ENCODE results near the gene RWDD4. TPM values are rescaled to one million over a fixed set of nuclear protein-coding genes. Genes with fewer than 3 reads are reported as not detected.
"Not testable (repeated sequence)": the region's sequence is repeated elsewhere in the genome, so short reads cannot be mapped to it uniquely, and the experiment has no call there.

RWDD4 gene
- total RNA-seq, 1 experiment from 2014 or later, result 40.7 TPM

DNA sequence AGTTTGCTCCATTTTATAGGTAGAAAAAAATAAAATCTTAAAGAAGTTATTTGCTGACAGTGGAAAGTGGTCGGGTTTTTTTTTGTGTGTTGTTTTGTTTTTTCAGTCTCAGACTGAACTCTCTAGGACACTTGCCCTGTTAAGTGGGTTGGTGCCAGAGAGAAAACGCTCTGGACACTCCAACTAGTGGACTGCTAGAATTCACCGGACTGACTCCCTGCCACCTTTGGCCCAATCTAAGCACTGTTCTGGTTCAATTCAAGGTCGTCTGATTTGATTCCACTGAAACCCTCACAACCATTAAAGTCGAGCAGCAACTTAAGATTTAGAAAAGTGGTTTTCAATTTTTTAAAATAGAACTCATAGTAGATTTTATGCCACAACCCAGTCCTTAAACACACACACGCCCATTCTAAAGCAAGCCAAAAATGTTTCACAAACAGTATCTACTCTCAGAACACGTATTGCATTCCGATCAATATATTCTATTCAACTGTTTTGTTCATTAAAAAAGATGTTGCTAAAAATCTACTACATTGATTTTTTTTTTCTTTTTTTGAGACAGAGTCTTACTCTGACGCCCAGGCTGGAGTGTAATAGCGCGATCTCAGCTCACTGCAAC is 27.3 kb downstream of the RWDD4 start:
- Histone ChIP-seq H3K27me3 (replicated peaks) (no peaks in the 10 kb centered on the region), H3K4me3 (no peak overlapping the region), H3K36me3 (no peaks in the 10 kb centered on the region), H3K27ac (no peak overlapping the region), H3K9me3 (replicated peaks) (no peaks in the 10 kb centered on the region), H3K4me1 (replicated peaks) (peaks cover 6% of the 10 kb centered on the region)
- DNase-seq (ENCODE audit: low read depth in 1 of 2, low spot score in 2 of 2), result no peak

DNA sequence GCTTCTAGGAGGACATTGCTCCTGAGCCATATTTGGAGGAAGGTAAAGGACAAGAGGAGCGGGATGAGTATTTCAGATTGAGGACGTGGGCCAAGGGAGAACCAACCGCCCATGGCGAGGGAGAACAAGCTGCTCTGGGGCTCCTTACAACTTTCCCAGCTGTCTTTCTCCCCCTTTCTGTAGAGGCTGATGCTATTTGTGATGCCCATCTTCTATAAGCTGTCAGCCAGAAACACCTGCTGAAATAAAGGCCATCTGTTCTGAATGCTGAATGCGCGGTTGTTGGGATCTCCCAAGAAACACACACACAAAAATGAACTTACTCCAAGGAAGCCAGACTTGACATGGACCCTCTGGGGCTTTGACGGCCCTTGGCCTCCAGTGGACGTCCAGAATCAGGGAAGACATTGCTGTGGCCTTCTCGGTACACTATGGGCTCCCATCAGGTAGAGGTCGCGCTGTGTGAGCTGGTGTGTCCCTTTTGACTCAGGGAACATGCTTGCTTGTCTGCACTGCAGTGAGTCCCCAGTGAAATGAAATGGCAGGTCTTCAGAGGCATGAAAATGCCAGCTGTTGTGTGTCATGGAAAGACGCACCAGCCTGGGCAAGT is 30.9 kb downstream of the RWDD4 start:
- Histone ChIP-seq H3K27me3 (replicated peaks) (no peaks in the 10 kb centered on the region), H3K36me3 (no peaks in the 10 kb centered on the region), H3K9me3 (replicated peaks) (no peaks in the 10 kb centered on the region), H3K4me1 (replicated peaks) (no peaks in the 10 kb centered on the region), H3K4me3 (no peak overlapping the region), H3K27ac (no peak overlapping the region)
- DNase-seq (ENCODE audit: low read depth in 1 of 2, low spot score in 2 of 2), result no peak

DNA sequence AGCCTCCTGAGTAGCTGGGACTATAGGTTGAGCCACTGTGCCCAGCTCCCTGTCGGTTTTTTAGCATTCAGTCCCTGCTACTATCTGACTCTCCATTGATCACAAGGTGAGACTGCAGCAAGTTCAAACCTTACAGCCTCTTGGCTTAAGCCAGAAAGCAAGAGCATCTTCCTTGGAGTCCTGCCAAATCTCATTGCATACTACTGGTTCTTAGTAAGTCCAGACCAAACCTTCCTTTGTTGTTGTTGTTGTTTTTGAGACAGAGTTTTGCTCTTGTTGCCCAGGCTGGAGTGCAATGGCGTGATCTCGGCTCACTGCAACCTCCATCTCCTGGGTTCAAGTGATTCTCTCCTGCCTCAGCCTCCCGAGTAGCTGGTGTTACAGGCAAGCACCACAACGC is 31.7 kb downstream of the RWDD4 start:
- not testable (repeated sequence) for H3K4me3 ChIP-seq; H3K9me3 ChIP-seq (replicated peaks); H3K36me3 ChIP-seq; H3K4me1 ChIP-seq (replicated peaks); H3K27ac ChIP-seq; DNase-seq (ENCODE audit: low read depth in 1 of 2, low spot score in 2 of 2); H3K27me3 ChIP-seq (replicated peaks)

DNA sequence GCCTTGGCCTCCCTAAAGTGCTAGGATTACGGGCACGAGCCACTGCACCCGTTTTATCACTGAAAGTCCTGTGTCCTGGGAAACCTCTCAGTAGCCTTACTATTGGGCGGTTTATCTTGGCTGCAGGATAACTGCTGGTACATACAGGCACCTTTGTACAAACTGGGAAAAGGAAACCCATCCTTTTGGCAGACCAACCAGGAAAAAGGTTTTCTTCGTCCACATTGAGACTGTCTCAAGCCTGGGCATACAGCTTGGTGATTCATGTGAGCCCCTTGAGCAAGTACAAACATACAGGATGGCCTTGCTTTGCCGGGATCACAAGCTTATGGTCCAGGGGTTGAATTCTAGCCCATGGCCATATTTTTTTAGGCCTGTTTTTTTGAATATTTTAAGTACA is 32.8 kb downstream of the RWDD4 start:
- H3K4me1 ChIP-seq (replicated peaks), result no peaks in the 10 kb centered on the region
- H3K36me3 ChIP-seq, result no peaks in the 10 kb centered on the region
- H3K27me3 ChIP-seq (replicated peaks), result no peaks in the 10 kb centered on the region
- H3K27ac ChIP-seq, result no peak overlapping the region
- no peak overlapping the region for H3K4me3 ChIP-seq
- no peak for DNase-seq (ENCODE audit: low read depth in 1 of 2, low spot score in 2 of 2)
- no peaks in the 10 kb centered on the region for H3K9me3 ChIP-seq (replicated peaks)

DNA sequence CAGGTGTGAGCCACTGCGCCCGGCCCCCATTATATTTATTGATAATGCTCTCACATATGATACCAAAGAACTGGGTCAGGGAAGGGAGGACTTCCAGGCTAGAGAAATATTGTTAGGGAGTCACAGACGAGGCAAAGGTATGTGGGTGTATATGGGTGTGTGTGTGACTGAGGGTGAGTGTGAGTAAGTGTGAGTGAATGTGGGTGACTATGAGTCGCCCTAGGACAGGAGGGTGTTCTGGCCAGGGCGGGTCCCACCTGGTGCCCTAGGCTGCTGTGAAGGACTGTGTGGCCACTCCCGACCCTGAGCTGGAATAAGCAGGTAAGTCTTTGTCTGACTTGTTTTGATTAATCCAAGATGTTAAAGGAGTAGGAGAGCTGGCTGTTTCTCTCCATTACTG is 34.4 kb downstream of the RWDD4 start:
- Histone ChIP-seq H3K9me3 (replicated peaks) (no peaks in the 10 kb centered on the region), H3K27ac (no peak overlapping the region), H3K4me3 (no peak overlapping the region), H3K27me3 (replicated peaks) (no peaks in the 10 kb centered on the region), H3K36me3 (no peaks in the 10 kb centered on the region), H3K4me1 (replicated peaks) (no peaks in the 10 kb centered on the region)
- no peak for DNase-seq (ENCODE audit: low read depth in 1 of 2, low spot score in 2 of 2)

DNA sequence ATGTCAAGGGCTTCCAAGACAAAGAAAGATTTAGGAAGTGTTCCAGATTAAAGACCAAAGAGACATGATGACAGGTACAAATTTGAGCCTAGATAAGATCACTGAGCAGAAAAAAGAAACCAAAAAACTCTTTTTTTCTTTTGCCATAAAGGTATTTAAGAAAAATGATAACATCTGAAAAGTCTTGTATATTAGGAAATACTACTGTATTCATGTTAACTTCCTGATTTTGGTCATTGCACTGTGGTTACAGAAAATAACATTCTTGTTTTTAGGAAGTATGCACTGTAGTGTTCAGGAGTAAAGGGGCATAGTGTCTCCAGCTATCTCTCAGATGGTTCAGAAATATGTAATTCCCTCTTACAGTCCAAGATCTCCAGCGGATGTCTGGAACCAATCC is 37.1 kb downstream of the RWDD4 start:
- Histone ChIP-seq H3K9me3 (replicated peaks) (no peaks in the 10 kb centered on the region), H3K4me1 (replicated peaks) (no peaks in the 10 kb centered on the region), H3K27ac (no peak overlapping the region), H3K4me3 (no peak overlapping the region), H3K27me3 (replicated peaks) (no peaks in the 10 kb centered on the region), H3K36me3 (no peaks in the 10 kb centered on the region)
- no peak for DNase-seq (ENCODE audit: low read depth in 1 of 2, low spot score in 2 of 2)

DNA sequence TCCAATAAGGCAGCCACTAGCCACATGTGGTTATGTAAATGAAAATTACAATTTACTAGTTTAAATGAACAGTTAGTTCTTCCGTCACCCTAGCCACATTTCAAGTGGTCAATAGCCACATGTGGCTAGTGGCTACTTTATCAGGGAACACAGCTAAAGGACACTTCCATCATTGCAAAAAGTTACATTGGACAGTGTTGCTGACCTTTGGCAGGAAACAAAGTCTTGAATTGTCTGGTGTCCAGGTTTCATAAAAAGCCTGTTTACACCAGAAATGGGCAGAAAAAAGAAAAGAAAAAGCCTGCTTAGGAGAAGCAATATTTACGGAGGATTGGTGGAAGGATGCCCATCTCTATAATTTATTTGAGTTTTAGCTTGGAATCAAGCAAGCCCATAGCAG is 38.6 kb downstream of the RWDD4 start:
- no peak overlapping the region for H3K4me3 ChIP-seq
- no peaks in the 10 kb centered on the region for H3K27me3 ChIP-seq (replicated peaks)
- H3K4me1 ChIP-seq (replicated peaks), result no peaks in the 10 kb centered on the region
- H3K9me3 ChIP-seq (replicated peaks), result no peaks in the 10 kb centered on the region
- DNase-seq (ENCODE audit: low read depth in 1 of 2, low spot score in 2 of 2), result no peak
- H3K27ac ChIP-seq, result no peak overlapping the region
- H3K36me3 ChIP-seq, result no peaks in the 10 kb centered on the region

DNA sequence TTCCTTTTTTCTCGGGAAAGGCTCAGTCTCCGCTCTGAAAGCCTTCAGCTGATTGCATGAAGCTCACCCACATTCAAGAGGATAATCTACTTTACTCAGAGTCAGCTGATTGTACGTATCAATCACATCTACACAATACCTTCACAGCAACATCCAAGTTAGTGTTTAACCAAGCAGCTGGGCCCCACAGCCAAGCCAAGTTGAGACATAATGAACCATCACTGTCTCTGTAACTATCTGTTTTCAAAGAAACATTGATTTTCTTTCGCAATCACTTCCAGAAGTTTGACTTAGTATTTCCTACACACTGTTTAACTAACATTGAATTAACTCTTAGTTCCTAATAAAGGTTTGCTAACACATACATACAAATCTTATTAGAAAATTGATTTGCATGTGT is 40.3 kb downstream of the RWDD4 start:
- Histone ChIP-seq H3K27ac (no peak overlapping the region), H3K4me3 (no peak overlapping the region), H3K9me3 (replicated peaks) (no peaks in the 10 kb centered on the region), H3K4me1 (replicated peaks) (no peaks in the 10 kb centered on the region), H3K27me3 (replicated peaks) (no peaks in the 10 kb centered on the region; the same call in 1 of the 2 replicates), H3K36me3 (no peaks in the 10 kb centered on the region)
- DNase-seq (ENCODE audit: low read depth in 1 of 2, low spot score in 2 of 2), result no peak

DNA sequence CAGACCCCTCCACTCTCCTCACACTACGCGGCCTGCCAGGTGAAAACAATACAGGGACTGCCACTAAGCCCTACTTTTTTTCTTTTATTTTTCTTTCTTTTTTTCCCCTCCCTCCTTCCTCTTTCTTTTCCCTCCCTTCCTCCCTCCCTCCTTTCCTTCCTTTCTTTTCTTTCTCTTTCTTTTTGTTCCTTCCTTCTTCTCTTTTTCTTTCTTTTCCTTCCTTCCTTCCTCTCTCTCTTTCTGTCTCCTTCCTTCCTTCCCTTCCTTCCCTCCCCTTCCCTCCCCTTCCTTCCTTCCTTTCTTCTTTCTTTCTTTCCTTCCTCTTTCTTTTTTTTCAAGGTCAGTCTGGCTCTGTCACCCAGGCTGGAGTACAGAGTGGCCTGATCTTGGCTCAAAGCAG is 41.9 kb downstream of the RWDD4 start:
- H3K27ac ChIP-seq, result no peak overlapping the region
- H3K36me3 ChIP-seq, result no peaks in the 10 kb centered on the region
- H3K4me1 ChIP-seq (replicated peaks), result no peaks in the 10 kb centered on the region
- H3K27me3 ChIP-seq (replicated peaks), result no peaks in the 10 kb centered on the region; the same call in 1 of the 2 replicates
- no peak overlapping the region for H3K4me3 ChIP-seq
- no peak for DNase-seq (ENCODE audit: low read depth in 1 of 2, low spot score in 2 of 2)
- H3K9me3 ChIP-seq (replicated peaks), result no peaks in the 10 kb centered on the region

DNA sequence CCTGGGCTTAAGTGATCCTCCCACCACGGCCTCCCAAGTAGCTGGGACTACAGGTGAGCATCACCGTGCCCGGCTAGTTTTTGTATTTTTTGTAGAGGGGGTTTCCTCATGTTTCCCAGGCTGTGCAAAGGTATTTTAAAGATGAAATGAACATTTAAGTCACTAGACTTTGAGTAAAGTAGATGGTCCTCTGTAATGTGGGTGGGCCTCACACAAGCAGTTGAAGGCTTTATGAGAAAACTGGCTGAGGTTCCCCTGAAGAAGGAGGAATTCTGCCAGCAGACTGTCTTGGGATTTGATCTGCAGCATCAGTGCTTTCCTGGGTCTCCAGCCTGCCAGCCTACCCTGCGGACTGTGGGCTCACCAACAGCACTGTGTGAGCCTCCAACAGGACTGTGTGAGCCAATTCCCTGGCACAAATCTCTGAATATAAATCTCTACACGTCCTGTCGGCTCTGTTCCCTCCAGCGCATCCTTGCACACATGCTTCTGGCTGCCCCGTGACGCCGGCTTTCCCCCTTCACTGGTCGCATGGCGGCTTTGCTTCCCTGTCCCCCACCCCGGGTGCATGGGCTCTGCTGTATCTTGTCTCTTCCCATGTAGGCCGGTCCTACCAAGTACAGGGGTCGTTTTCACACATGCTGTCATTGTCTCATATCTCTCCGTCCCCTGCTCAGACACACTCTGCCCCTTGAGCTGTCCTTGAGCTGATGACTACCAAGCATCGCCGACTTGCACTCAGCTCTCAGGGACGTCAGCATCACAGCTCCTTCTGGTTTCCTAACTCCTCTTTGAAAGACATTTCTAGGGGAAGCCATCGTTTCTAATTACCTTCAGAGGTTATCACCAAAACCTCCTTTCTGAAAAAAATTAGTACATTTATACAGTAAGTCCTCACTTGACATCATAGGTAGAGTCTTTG is 46.4 kb downstream of the RWDD4 start:
- H3K4me1 ChIP-seq (replicated peaks), result no peaks in the 10 kb centered on the region
- no peaks in the 10 kb centered on the region for H3K36me3 ChIP-seq
- H3K4me3 ChIP-seq, result no peak overlapping the region
- H3K27me3 ChIP-seq (replicated peaks), result no peaks in the 10 kb centered on the region; the same call in 1 of the 2 replicates
- no peaks in the 10 kb centered on the region for H3K9me3 ChIP-seq (replicated peaks)
- no peak overlapping the region for H3K27ac ChIP-seq
- DNase-seq (ENCODE audit: low read depth in 1 of 2, low spot score in 2 of 2), result no peak

DNA sequence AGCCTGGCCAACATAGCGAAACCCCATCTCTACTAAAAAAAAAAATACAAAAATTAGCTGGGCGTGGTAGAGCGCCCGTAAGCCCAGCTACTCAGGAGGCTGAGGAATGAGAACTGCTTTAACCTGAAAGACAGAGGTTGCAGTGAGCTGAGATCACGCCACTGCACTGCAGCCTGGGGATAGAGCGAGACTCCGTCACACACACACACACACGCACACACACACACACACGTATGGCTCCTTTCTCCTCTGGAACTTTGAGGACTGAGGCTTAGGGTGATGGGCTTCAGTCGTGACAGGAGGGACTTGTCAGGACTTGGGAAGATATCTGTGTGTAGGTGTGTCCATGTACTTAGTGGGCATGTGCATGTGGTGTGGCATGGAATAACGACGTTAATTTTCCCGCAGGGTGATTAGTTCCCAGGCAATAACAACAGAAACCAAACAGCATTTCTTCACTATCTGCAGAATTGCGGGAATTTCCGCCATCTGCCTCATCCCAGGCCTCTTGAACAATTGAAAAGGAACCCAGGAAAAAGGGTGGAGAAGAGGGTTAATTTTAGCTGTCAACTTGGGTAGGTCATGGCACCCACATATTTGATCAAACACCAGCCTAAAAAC is 47.7 kb downstream of the RWDD4 start:
- no peaks in the 10 kb centered on the region for H3K9me3 ChIP-seq (replicated peaks)

DNA sequence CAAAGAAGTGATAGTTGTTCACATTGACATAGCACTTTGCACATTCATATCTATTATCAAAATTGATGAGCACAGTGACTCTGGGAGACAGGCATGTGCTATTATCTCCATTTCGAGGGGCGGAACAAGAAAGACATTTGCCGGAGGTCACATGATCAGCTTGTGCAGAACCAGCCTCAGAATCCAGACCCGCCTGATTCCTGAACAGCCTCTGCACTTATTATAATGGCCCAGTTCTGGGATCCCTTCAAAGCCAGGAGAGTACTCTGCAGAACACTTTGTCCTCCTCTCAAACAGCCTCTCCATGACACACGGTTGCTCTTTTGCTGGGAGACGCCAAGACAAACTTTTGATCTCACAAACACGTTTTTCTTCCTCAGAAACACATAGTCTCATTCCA is 48.4 kb downstream of the RWDD4 start:
- no peaks in the 10 kb centered on the region for H3K9me3 ChIP-seq (replicated peaks)
- H3K27me3 ChIP-seq (replicated peaks), result no peaks in the 10 kb centered on the region; the same call in 1 of the 2 replicates
- no peak overlapping the region for H3K27ac ChIP-seq
- H3K4me1 ChIP-seq (replicated peaks), result no peaks in the 10 kb centered on the region
- H3K36me3 ChIP-seq, result no peaks in the 10 kb centered on the region
- no peak for DNase-seq (ENCODE audit: low read depth in 1 of 2, low spot score in 2 of 2)
- no peak overlapping the region for H3K4me3 ChIP-seq

More for the DNA sequence above, 47.7 kb downstream of the RWDD4 start:
- Histone ChIP-seq H3K27me3 (replicated peaks) (no peaks in the 10 kb centered on the region; the same call in 1 of the 2 replicates), H3K36me3 (no peaks in the 10 kb centered on the region), H3K4me1 (replicated peaks) (no peaks in the 10 kb centered on the region), H3K27ac (no peak overlapping the region), H3K4me3 (no peak overlapping the region)
- DNase-seq (ENCODE audit: low read depth in 1 of 2, low spot score in 2 of 2), result no peak

DNA sequence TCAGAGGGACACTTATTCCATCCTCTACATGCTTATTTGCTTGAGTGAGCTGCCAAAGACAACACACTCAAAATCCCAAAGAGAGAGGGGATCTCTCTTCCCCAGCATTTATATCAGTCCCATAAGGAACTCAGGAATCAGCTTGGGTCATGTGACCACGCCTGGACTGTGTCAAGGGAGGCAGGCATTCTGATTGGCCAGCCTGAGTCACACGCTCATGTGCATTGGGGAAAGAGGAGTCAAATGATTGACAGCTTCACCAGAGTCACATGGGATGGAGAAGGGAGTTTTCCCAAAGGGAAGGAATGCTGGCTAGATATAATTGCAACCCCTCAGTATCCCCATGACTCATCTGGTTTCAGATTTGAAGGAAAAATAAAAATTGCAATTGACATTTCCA is 49.0 kb downstream of the RWDD4 start:
- H3K27ac ChIP-seq, result no peak overlapping the region
- no peaks in the 10 kb centered on the region for H3K36me3 ChIP-seq
- H3K4me1 ChIP-seq (replicated peaks), result no peaks in the 10 kb centered on the region
- H3K27me3 ChIP-seq (replicated peaks), result no peaks in the 10 kb centered on the region; the same call in 1 of the 2 replicates
- H3K4me3 ChIP-seq, result no peak overlapping the region
- DNase-seq (ENCODE audit: low read depth in 1 of 2, low spot score in 2 of 2), result no peak
- H3K9me3 ChIP-seq (replicated peaks), result no peaks in the 10 kb centered on the region

DNA sequence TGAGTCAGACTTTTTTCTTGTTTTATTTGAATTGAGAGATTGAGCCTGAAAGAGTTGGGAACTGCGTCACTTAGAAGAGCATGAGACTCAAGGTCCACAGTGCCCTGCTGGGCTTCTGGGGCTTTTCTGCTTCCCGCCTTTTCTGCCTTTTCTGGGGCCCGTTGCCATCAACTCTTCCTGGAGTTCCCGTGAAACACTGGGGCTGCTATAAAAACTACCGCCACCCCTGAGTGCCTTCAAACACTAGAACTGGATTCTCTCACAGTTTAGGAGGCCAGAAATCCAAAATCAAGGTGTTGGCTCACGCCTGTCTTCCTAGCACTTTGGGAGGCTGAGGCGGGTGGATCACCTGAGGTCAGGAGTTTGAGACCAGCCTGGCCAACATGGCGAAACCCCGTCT is 49.8 kb downstream of the RWDD4 start:
- Histone ChIP-seq H3K4me3 (no peak overlapping the region), H3K4me1 (replicated peaks) (no peaks in the 10 kb centered on the region), H3K9me3 (replicated peaks) (no peaks in the 10 kb centered on the region), H3K27ac (no peak overlapping the region), H3K27me3 (replicated peaks) (no peaks in the 10 kb centered on the region), H3K36me3 (no peaks in the 10 kb centered on the region)
- no peak for DNase-seq (ENCODE audit: low read depth in 1 of 2, low spot score in 2 of 2)
